Stimulated activated CD8-positive, alpha-beta memory T cell treated with anti-CD3 and anti-CD28 coated beads, Interleukin-15, amount 100 ng/mL, for 48 hours (primary cell): ENCODE measurements around the gene C4orf54.

ENCODE experiments used
- DNase-seq, 2 donors: peaks; one replicate each; pipeline ENCODE4 v3.0.0-alpha.2; 2020; ENCODE audit warnings: low read depth in 2 of 2

C4orf54 gene

GRCh38 chr4:99657798-99658197 lies at the start of gene C4orf54:
Gene C4orf54, minus strand, starts transcription at chr4:99657828. Its CDS starts 3,180 bp downstream, at chr4:99654648.
- DNase-seq, result no peak

- no peak for DNase-seq
These were observed 48.3 kb upstream of the C4orf54 start for GRCh38 chr4:99705891-99706290.

- DNase-seq, result no peak
These were observed 39.2 kb upstream of the C4orf54 start for GRCh38 chr4:99696801-99697200.

- DNase-seq, result no peak
These were observed 35.5 kb upstream of the C4orf54 start for GRCh38 chr4:99693140-99693539.

- no peak for DNase-seq
These were observed 33.4 kb upstream of the C4orf54 start for GRCh38 chr4:99690990-99691389.

- no peak for DNase-seq
These were observed 32.8 kb upstream of the C4orf54 start for GRCh38 chr4:99690472-99690871.

- DNase-seq, result no peak
These were observed 29.5 kb upstream of the C4orf54 start for GRCh38 chr4:99687120-99687519.

- no peak for DNase-seq
These were observed 27.6 kb upstream of the C4orf54 start for GRCh38 chr4:99685234-99685633.

- DNase-seq, result no peak
These were observed 26.3 kb upstream of the C4orf54 start for GRCh38 chr4:99683895-99684294.

GRCh38 chr4:99679976-99680375 lies 22.3 kb upstream of the C4orf54 start:
- DNase-seq, result no peak

GRCh38 chr4:99679204-99679603 lies 21.6 kb upstream of the C4orf54 start:
- DNase-seq, result no peak

GRCh38 chr4:99677161-99677560 lies 19.5 kb upstream of the C4orf54 start:
- DNase-seq, result no peak

GRCh38 chr4:99670409-99671073 lies 12.9 kb upstream of the C4orf54 start:
- no peak for DNase-seq

- no peak for DNase-seq
These were observed 11.5 kb upstream of the C4orf54 start for GRCh38 chr4:99669084-99669483.

- no peak for DNase-seq
These were observed 10.8 kb upstream of the C4orf54 start for GRCh38 chr4:99668472-99668871.

- DNase-seq, result no peak
These were observed 8.4 kb upstream of the C4orf54 start for GRCh38 chr4:99665983-99666382.

- DNase-seq, result no peak
These were observed 7.1 kb upstream of the C4orf54 start for GRCh38 chr4:99664716-99665115.

GRCh38 chr4:99661907-99662306 lies 4.3 kb upstream of the C4orf54 start:
- no peak for DNase-seq

- no peak for DNase-seq
These were observed 1.0 kb upstream of the C4orf54 start for GRCh38 chr4:99658666-99659065.

GRCh38 chr4:99655308-99656081 lies 2.1 kb downstream of the C4orf54 start:
- no peak for DNase-seq

- no peak for DNase-seq
These were observed 3.3 kb downstream of the C4orf54 start for GRCh38 chr4:99654361-99654761.

GRCh38 chr4:99653916-99654315 lies 3.7 kb downstream of the C4orf54 start:
- no peak for DNase-seq
